BJ (cell line): Measurements from ENCODE around the gene ZNF771. TPM values are rescaled to one million over a fixed set of nuclear protein-coding genes. Genes with fewer than 3 reads are reported as not detected.

ENCODE experiments used
- CTCF ChIA-PET: fragments of 350-600 bp; formaldehyde crosslinking; extraction: SDS; loops from one replicate; lab custom pipeline; 2021; ENCODE audit warnings: antibody characterized with exemption, inconsistent platforms; lab: Yijun Ruan, JAX
- POLR2A ChIA-PET: fragments of 300-600 bp; sonication (Branson Sonifier 250); formaldehyde crosslinking; extraction: SDS; loops from one replicate; lab custom pipeline; 2021; ENCODE audit warnings: antibody characterized with exemption; lab: Charles Lee
- DNase-seq: peaks from one replicate; pipeline ENCODE4 v3.0.0-alpha.2; 2011; ENCODE audit warnings: low read depth
- H3K27me3 ChIP-seq: 2 replicates; pipeline ENCODE4 v1.6.0; 2011; ENCODE audit warnings: low read length; ENCODE audit not compliant: control insufficient read depth, insufficient read depth
- H3K36me3 ChIP-seq: 2 replicates; pipeline ENCODE4 v1.5.1; 2011; ENCODE audit warnings: low read length; ENCODE audit not compliant: control insufficient read depth, insufficient read depth
- H3K4me3 ChIP-seq: 2 replicates; pipeline ENCODE4 v1.5.1; 2011; ENCODE audit warnings: low read depth, mild to moderate bottlenecking, control low read depth, low read length
- polyA plus RNA-seq: library from polyadenylated mRNA; depleted of rRNA; stranded (reverse); fragments of >200 nt; gene quantifications from 2 replicates; pipeline ENCODE4 v1.2.3, GENCODE V29; 2011
- TF ChIP-seq, protein P1 (sequence below): IDR thresholded peaks from 2 replicates; pipeline ENCODE4 v1.5.1; 2011; ENCODE audit warnings: low read depth, mild to moderate bottlenecking, control low read depth, inconsistent platforms, low read length, moderate library complexity; ENCODE audit not compliant: insufficient read depth

The ZNF771 gene
- polyA plus RNA-seq, 1 experiment, result 7.9 TPM

DNA sequence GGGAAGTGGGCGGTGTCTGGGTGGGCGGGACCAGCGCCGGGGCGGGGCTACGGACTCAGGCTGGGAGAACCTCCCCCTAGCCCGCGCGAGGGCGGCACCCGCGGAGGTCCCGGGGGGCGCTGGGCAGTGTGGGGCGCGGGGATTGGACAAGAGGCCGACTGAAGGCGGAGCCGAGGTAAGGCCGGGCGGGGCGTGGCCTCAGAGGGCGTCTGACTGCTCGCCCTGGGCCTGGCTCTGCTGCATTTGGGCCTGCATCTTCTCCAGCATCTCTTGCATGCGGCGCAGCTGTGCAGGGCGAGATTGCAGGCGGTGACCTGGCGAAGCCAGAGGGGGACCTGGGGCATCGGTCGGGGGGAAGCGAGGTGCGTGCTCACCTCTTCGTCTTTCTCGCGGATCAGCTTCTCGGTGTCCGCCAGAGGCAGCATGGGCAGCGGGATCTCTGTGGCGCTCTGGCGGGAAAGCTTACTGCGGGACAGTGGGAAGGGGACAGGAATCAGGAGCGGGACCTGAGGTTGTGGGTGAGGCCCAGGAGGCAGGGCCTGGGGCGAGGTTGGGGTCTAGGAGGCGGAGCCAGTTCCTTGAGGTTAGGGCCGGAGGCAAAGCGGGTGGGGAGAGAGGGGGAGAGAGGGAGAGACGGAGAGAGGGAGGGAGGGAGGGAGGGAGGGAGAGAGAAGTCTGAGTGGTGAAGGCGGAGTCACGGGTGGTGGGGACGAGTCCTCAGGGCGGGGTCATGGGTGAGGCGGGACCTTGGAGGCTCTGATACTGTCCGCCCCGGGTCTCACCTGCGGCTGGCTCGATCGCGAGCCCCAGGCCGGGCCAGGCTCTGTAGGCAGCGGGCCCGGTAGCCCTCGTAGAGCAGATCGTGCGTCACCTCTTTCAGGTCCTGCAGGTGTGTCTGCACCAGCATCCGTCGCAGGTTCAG, 28.9 kb upstream of the ZNF771 start:
- TF ChIP-seq, protein P1, sequence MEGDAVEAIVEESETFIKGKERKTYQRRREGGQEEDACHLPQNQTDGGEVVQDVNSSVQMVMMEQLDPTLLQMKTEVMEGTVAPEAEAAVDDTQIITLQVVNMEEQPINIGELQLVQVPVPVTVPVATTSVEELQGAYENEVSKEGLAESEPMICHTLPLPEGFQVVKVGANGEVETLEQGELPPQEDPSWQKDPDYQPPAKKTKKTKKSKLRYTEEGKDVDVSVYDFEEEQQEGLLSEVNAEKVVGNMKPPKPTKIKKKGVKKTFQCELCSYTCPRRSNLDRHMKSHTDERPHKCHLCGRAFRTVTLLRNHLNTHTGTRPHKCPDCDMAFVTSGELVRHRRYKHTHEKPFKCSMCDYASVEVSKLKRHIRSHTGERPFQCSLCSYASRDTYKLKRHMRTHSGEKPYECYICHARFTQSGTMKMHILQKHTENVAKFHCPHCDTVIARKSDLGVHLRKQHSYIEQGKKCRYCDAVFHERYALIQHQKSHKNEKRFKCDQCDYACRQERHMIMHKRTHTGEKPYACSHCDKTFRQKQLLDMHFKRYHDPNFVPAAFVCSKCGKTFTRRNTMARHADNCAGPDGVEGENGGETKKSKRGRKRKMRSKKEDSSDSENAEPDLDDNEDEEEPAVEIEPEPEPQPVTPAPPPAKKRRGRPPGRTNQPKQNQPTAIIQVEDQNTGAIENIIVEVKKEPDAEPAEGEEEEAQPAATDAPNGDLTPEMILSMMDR, result peak; percentile 45
- Histone ChIP-seq H3K36me3 (no peaks in the 10 kb centered on the region; the same call in 1 of the 2 replicates), H3K27me3 (no peaks in the 10 kb centered on the region), H3K4me3 (peak overlapping the region; percentile 63)
- peak; percentile 81 for DNase-seq
- ChIA-PET CTCF (interaction anchor here (0.7 kb wide), 1 partner anchor 31 kb away, joined by 3 read pairs; no protein-coding TSS in a partner anchor), POLR2A (no interaction called here)

DNA sequence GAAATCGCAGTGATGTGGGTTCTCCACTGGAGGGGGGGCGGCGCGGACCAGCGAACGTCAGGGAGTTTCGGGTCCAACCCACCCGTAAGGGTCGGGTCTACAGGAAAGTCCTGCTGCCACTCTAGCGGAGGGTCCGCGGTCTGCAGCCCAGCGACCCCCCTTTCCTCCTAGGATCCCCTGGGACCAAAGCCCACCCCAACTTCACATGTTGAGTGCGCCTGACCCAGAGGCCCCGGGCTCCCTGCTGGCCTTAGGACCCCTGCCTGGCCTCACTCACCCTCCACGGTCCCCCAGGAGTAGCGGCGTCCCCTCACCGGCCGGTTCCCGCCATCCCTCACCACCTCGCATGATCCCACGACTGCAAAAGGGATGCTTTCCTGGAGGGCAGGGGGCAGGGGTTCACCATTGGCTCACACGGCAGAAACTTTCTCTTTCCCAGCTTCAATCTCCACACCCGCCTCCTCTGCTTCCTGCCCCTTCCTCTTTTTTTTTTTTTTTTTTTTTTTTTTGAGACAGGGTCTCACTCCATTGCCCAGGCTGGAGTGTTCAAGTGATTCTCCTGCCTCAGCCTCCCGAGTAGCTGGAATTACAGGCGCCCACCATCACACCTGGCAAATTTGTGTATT, 28.1 kb upstream of the ZNF771 start:
- Histone ChIP-seq H3K4me3 (peak overlapping the region; percentile 63), H3K36me3 (no peaks in the 10 kb centered on the region; the same call in 1 of the 2 replicates), H3K27me3 (no peaks in the 10 kb centered on the region)
- CTCF ChIA-PET, result no interaction called here
- POLR2A ChIA-PET, result no interaction called here
- TF ChIP-seq, protein P1, result no peak
- DNase-seq, result no peak

DNA sequence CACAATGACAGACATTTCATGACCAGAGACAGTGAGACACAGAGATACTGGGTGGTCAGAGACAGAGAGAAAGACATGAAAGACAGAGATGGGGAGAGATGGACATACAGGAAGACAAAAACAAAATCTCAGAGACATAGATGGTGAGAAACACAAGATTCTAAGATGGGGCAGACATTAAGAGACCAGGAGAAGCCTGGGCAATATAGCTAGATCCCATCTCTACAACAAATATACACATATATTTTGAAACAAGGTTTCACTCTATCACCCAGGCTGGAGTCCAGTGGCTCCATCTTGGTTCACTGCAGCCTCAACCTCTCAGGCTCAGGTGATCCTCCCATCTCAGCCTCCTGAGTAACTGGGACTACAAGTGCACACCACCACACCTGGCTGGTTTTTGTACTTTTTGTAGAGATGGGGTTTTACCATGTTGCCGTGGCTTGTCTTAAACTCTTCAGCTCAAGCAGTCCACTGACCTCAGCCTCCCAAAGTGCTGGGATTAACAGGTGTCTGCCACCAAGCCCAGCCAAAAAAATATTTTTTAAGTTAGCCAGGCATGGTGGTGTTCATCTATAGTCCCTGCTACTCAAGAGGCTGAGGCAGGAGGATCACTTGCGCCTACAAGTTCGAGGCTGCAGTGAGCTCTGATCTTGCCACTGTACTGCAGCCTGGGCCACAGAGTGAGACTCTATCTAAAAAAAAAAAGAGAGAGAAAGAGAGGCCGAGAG, 27.2 kb upstream of the ZNF771 start:
- TF ChIP-seq, protein P1, result no peak
- no peak for DNase-seq
- Histone ChIP-seq H3K27me3 (no peaks in the 10 kb centered on the region), H3K36me3 (no peaks in the 10 kb centered on the region; the same call in 1 of the 2 replicates), H3K4me3 (no peak overlapping the region)
- ChIA-PET POLR2A (no interaction called here), CTCF (no interaction called here)

DNA sequence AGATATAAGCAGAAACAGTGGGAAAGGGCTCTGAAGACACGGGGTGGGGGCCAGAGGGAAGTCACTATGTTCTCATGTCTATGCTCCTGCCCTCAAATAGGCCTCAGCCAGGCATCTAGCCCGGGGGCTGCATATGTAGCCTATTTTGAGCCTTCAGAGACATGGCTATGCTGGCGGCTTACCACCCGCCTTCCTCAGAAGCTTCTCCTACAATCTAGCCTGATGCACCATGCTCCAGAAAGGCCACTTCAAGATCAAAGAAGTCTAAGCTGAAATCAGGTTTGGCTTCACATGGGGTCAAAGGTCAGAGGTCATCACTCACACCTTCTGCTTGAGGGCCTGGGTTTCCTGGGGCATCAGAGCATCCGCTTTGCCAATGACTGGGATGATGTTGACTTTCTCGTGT, 26.6 kb upstream of the ZNF771 start:
- Histone ChIP-seq H3K4me3 (no peak overlapping the region), H3K27me3 (no peaks in the 10 kb centered on the region), H3K36me3 (no peaks in the 10 kb centered on the region; the same call in 1 of the 2 replicates)
- ChIA-PET POLR2A (no interaction called here), CTCF (no interaction called here)
- TF ChIP-seq, protein P1, result no peak
- no peak for DNase-seq
